GM18873 (cell line): ENCODE results near the gene RANGAP1.

ENCODE experiments used
- ATAC-seq: cut with Tn5 transposase; IDR thresholded peaks from one replicate; pipeline ENCODE4 v1.9.1; 2021; ENCODE audit warnings: mild to moderate bottlenecking, moderate library complexity, moderate number of reproducible peaks; ENCODE audit not compliant: unreplicated experiment, low FRiP score

RANGAP1 gene

GRCh38 chr22:41285820-41286638, at the start of gene RANGAP1:
Gene RANGAP1, minus strand, starts transcription at chr22:41286187. Its CDS starts 5,143 bp downstream, at chr22:41281044.
- peak; percentile 87 for ATAC-seq

- ATAC-seq: no peak
Measured at GRCh38 chr22:41334951-41335635, 49.1 kb upstream of the RANGAP1 start.

- no peak for ATAC-seq
Measured at GRCh38 chr22:41334215-41334614, 48.2 kb upstream of the RANGAP1 start.

GRCh38 chr22:41333806-41334205, 47.8 kb upstream of the RANGAP1 start:
- ATAC-seq: no peak

DNA sequence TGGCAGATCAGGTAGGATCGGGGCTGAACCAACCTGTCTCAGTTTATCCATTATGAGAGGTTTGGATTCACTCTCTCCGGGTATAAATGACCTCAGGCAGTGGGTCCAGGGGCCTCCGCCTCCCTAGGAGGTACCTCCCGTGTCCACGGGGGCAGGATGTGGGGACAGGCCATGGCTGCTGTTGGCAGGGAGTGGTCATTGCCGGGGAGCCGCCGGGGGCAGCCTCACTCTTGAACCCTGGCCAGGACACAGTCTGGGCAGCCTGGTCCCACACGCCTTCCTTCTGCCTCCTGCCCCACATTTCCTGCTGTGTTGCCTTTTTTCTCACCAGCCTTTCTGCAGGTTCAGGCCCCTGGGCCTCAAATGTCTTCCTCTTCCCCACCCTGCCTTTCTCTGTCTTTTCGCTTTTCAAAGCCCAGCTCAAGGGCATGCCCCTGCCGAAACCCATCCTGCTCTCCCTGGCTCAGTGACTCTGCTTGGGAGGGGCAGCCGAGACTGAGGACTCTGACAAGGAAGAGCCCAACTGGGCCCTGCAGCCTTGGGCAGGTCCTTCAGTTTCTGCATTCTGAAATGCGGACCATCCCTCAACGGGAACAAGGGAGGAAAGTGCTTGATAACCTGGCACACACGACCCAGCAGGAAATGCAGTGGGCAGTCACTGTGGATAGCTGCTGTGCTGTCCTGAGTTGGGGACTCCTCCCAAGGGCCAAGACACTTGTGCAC, 46.4 kb upstream of the RANGAP1 start:
- no peak for ATAC-seq

DNA sequence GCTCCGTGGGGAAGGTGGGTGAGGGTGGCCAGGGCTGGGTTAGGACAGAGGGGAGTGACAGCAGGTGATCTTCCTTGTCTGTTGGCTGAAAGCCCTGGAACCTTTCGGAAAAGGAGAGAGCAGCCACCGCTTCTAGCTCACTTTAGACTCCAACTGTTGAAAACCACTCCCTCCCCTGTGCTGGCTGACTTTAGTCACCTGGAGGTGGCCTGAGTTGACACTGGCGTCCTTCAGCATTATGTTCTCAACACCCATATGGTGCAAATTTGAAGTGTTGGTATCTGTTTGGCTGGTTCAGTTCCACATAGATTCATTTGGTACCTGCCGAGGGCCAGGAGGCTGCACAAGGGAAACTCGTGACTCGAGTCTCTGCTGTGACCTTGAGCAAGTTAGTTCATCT, 44.2 kb upstream of the RANGAP1 start:
- ATAC-seq: no peak

GRCh38 chr22:41327124-41327523, 41.1 kb upstream of the RANGAP1 start:
- no peak for ATAC-seq

DNA sequence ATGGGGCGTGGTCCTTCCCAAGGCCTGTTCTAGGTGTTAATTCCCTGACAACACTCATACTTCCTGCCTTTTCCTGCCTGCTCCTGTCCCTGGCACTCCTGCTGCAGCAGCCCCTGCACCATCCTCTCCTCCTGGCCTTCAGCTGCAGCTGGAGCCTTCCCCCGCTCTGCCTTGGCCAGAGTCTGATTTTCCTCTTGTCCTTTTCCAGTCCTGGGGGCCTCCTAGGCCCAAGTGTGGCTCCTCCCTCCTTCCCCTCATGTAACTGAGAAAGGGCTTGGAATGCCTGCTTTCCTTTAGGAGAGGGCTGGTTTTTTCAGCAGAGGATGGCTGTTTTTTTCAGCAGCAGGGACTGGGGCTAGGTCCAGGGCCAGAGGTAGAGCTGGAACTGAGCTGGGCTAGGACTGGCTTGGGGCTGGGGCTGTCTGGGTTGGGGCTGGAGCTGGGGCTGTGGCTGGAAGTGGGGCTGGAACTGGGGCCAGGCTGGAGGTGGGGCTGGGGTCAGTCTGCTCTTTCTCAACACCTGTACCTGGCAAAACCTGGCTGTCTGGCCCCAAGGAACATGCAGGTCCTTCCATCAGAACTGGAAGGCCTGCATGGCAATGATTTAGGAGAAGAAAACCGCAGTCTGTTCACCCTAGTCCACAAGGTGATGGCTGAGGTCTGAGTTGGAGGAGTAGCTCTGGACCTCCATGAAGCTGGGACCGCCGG, 39.0 kb upstream of the RANGAP1 start:
- ATAC-seq: no peak

GRCh38 chr22:41320416-41321240, 34.6 kb upstream of the RANGAP1 start:
- no peak for ATAC-seq

GRCh38 chr22:41315586-41315985, 29.6 kb upstream of the RANGAP1 start:
- no peak for ATAC-seq

GRCh38 chr22:41314821-41315220, 28.8 kb upstream of the RANGAP1 start:
- ATAC-seq: no peak

GRCh38 chr22:41311487-41311886, 25.5 kb upstream of the RANGAP1 start:
- no peak for ATAC-seq

GRCh38 chr22:41310336-41310735, 24.3 kb upstream of the RANGAP1 start:
- ATAC-seq: no peak

DNA sequence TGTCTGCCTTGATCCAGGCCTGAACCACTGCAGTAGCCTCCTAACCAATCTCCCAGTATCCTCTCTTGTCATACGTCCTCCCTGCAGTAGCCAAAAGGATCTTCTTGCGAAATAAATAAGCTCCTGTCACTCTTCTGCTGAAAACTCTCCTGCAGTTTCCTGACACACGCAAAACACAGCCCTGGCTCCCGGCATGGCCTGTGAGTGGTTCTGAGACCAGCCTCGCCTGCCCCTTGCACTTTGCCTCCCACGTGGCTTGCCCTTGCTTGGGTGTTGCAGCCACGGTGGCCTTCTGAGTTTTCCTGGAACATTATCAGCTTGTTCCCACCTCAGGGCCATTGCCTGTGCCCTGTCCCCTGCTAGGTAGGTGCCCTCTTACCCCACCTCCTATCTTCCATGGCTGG, 22.6 kb upstream of the RANGAP1 start:
- ATAC-seq: no peak

DNA sequence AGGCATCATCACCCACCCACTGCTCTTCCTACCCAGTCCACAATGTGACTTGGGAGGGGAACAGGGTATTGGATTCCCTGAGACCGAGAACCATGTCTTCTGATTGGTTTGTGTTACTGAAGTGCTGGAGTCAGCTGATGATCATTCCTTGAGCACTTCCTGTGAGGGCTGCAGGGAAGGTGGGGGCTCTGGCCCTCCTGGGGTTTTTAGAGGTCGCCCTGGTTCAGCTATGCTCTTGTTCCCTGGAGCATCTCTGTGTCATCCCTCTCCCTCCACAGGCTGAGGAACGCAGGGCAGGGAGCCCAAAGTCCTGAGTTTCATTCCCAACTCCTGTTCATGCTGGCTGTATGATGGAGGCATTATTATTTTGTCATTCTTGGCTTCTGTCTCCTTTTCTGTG, 22.1 kb upstream of the RANGAP1 start:
- no peak for ATAC-seq

- ATAC-seq: no peak
Measured at GRCh38 chr22:41305646-41306045, 19.7 kb upstream of the RANGAP1 start.

- no peak for ATAC-seq
Measured at GRCh38 chr22:41302811-41303210, 16.8 kb upstream of the RANGAP1 start.

- ATAC-seq: no peak
Measured at GRCh38 chr22:41302021-41302767, 16.2 kb upstream of the RANGAP1 start.
